H1 (cell line): ENCODE measurements around the gene FAM53B. TPM values are rescaled to one million over a fixed set of nuclear protein-coding genes. Genes with fewer than 3 reads are reported as not detected.

ENCODE experiments used
- CHD7 ChIP-seq: fragments of 300-600 bp; sonication (generic); IDR thresholded peaks from 2 replicates; pipeline ENCODE4 v1.7.1; 2012; ENCODE audit warnings: low read length, moderate library complexity, mild to moderate bottlenecking, inconsistent platforms; ENCODE audit not compliant: insufficient replicate concordance
- CTBP2 ChIP-seq: IDR thresholded peaks from 2 replicates; pipeline ENCODE4 v1.7.0; 2011; ENCODE audit warnings: borderline replicate concordance, mild to moderate bottlenecking, moderate library complexity, mixed read lengths, low read length; ENCODE audit not compliant: insufficient read depth, insufficient read length
- EZH2 ChIP-seq: fragments of 200-600 bp; sonication (generic); IDR thresholded peaks from 2 replicates; pipeline ENCODE4 v1.7.1; 2012; ENCODE audit warnings: low read depth, mild to moderate bottlenecking, moderate library complexity, low read length, inconsistent platforms; ENCODE audit not compliant: severe bottlenecking
- HDAC6 ChIP-seq: IDR thresholded peaks from one replicate; pipeline ENCODE4 v1.7.1; 2012; ENCODE audit warnings: low read depth, mild to moderate bottlenecking, inconsistent platforms, low read length, moderate library complexity
- NANOG ChIP-seq: IDR thresholded peaks from 2 replicates; pipeline ENCODE4 v1.6.1; 2011; ENCODE audit warnings: low read length, low read depth, mild to moderate bottlenecking, inconsistent platforms; ENCODE audit not compliant: insufficient read depth, poor library complexity, severe bottlenecking
- TEAD4 ChIP-seq: IDR thresholded peaks from 2 replicates; pipeline ENCODE4 v1.6.1; 2012; ENCODE audit warnings: low read depth, low read length, inconsistent platforms, mixed read lengths
- polyA plus RNA-seq, 7 experiments: library from polyadenylated mRNA; depleted of rRNA in 3 of 7; stranded (reverse) in 5 of 7; unstranded in 2 of 7; fragments of >200 nt in 5 of 7; fragments of 200-250 nt in 2 of 7; gene quantifications; 1 replicate in 5 of 7; 2 replicates in 1 of 7; 4 replicates in 1 of 7; pipeline versions ENCODE4 v1.2.1 to v1.2.3, GENCODE V29; 2011 to 2013; ENCODE audit warnings: missing spikeins in 2 of 7, mixed read lengths in 2 of 7
- total RNA-seq: library from RNA; stranded (reverse); fragmentation: NEBNext Ultra II Directional; extraction: Animal tissue kit (Norgen Biotek cat#: 25700); gene quantifications from 2 replicates; pipeline ENCODE4 v1.2.1, GENCODE V29; 2021

The FAM53B gene
- total and polyA plus RNA-seq, 2 of the 8 experiments (the other 6 are each of a cell fraction or from before 2014, with no cell fraction given), result 5.3 to 14.4 TPM

- no peak for TF ChIP-seq CHD7
- no peak for TF ChIP-seq NANOG
- TF ChIP-seq TEAD4, result no peak
- no peak for TF ChIP-seq CTBP2
- TF ChIP-seq EZH2, result no peak
- no peak for TF ChIP-seq HDAC6
These were observed 36.6 kb downstream of the FAM53B start (continued) for GRCh38 chr10:124707551-124707950.
